GM12878 (cell line): Measurements from ENCODE around the gene IRS2. TPM values are rescaled to one million over a fixed set of nuclear protein-coding genes. Genes with fewer than 3 reads are reported as not detected.

ENCODE experiments used
- ATAC-seq: fragments of 200-7000 bp; cut with Tn5 transposase; 3 replicates; pipeline ENCODE4 v1.9.1; 2020; ENCODE audit warnings: mild to moderate bottlenecking, moderate library complexity
- BruUV-seq: library from RNA; stranded (reverse); fragments of 400-500 nt; replicated peaks from 2 replicates; lab custom pipeline; 2021; lab: Mats Ljungman, UMichigan
- CTCF ChIA-PET: fragments of 300-600 bp; sonication (Branson Sonifier 250); formaldehyde crosslinking; extraction: SDS; loops from one replicate; lab custom pipeline; 2021; ENCODE audit warnings: inconsistent platforms; lab: Yijun Ruan, JAX
- POLR2A ChIA-PET: fragments of 350-600 bp; formaldehyde crosslinking; extraction: SDS; loops from one replicate; lab custom pipeline; 2021; ENCODE audit warnings: inconsistent platforms; lab: Charles Lee
- RAD21 ChIA-PET: fragments of 300-600 bp; sonication (Branson Sonifier 250); formaldehyde crosslinking; loops from one replicate; lab custom pipeline; 2023; ENCODE audit warnings: antibody characterized with exemption; ENCODE audit not compliant: unreplicated experiment; lab: Charles Lee
- SMC1A ChIA-PET: fragments of 300-600 bp; sonication (Branson Sonifier 250); formaldehyde crosslinking; loops from one replicate; lab custom pipeline; 2023; ENCODE audit not compliant: unreplicated experiment, uncharacterized antibody; lab: Charles Lee
- DNase-seq: peaks from one replicate; pipeline ENCODE4 v3.0.0-alpha.2; 2011; ENCODE audit warnings: low read depth, low spot score
- FAIRE-seq: peaks from 3 replicates; lab custom pipeline; 2011; peaks lifted over from hg19 to GRCh38; lab: Jason Lieb, UNC
- H2AFZ ChIP-seq: 2 replicates; pipeline ENCODE4 v1.6.0; 2011; ENCODE audit warnings: low read depth, low read length, control low read depth; ENCODE audit not compliant: control insufficient read depth
- H3K27ac ChIP-seq: 2 replicates; pipeline ENCODE4 v1.5.1; 2011; ENCODE audit warnings: control low read depth; ENCODE audit not compliant: control insufficient read depth, insufficient read depth
- H3K27me3 ChIP-seq, 2 experiments: replicated peaks in 1 of 2; 2 replicates each; pipeline versions ENCODE4 v1.6.0 to v1.6.1; 2011; ENCODE audit warnings: low read length in 1 of 2; ENCODE audit not compliant: control insufficient read depth in 2 of 2, insufficient read depth in 2 of 2
- H3K36me3 ChIP-seq, 2 experiments: 2 replicates each; pipeline ENCODE4 v1.5.1; 2011; ENCODE audit warnings: low read length in 1 of 2; ENCODE audit not compliant: control insufficient read depth in 2 of 2, insufficient read depth in 2 of 2
- H3K4me1 ChIP-seq: 2 replicates; pipeline ENCODE4 v1.6.1; 2011; ENCODE audit warnings: mild to moderate bottlenecking, low read length, moderate library complexity, mixed read lengths; ENCODE audit not compliant: control insufficient read depth, insufficient read depth
- H3K4me2 ChIP-seq: 2 replicates; pipeline ENCODE4 v1.6.0; 2011; ENCODE audit warnings: control low read depth; ENCODE audit not compliant: control insufficient read depth, insufficient read depth
- H3K4me3 ChIP-seq: fragments of 200-600 bp; sonication (generic); 2 replicates; pipeline ENCODE4 v1.5.1; 2016
- H3K79me2 ChIP-seq: 2 replicates; pipeline ENCODE4 v1.6.0; 2011; ENCODE audit warnings: low read length; ENCODE audit not compliant: control insufficient read depth, insufficient read depth
- H3K9ac ChIP-seq: 2 replicates; pipeline ENCODE4 v1.8.0; 2011; ENCODE audit warnings: low read length, control low read depth, mixed read lengths; ENCODE audit not compliant: control insufficient read depth, insufficient read depth
- H3K9me3 ChIP-seq: replicated peaks from 3 replicates; pipeline ENCODE4 v1.5.1; 2011; ENCODE audit warnings: mild to moderate bottlenecking, low read length; ENCODE audit not compliant: control insufficient read depth, insufficient read depth
- H4K20me1 ChIP-seq: 2 replicates; pipeline ENCODE4 v1.6.0; 2011; ENCODE audit not compliant: control insufficient read depth, insufficient read depth
- BRCA1 ChIP-seq: IDR thresholded peaks from 2 replicates; pipeline ENCODE4 v1.6.1; 2011; ENCODE audit warnings: low read depth, low read length, improper control_type of control experiment
- GABPA ChIP-seq: IDR thresholded peaks from 2 replicates; pipeline ENCODE4 v1.6.1; 2014; ENCODE audit warnings: antibody characterized with exemption, low read depth, mild to moderate bottlenecking, inconsistent platforms
- SUZ12 ChIP-seq: fragments of 200-600 bp; sonication (generic); IDR thresholded peaks from one replicate; pipeline ENCODE4 v1.6.1; 2018; ENCODE audit warnings: antibody characterized with exemption, mild to moderate bottlenecking; ENCODE audit not compliant: unreplicated experiment
- ZNF24 ChIP-seq: fragments of 450-650 bp; IDR thresholded peaks from 2 replicates; pipeline ENCODE4 v1.6.1; 2017; ENCODE audit warnings: antibody characterized with exemption, mild to moderate bottlenecking
- ZNF687 ChIP-seq: fragments of 450-650 bp; IDR thresholded peaks from 2 replicates; pipeline ENCODE4 v1.6.1; 2017; ENCODE audit warnings: mild to moderate bottlenecking, moderate library complexity
- whole genome bisulfite sequencing: methylation state at CpG from one replicate; pipeline ENCODE4 v1.1.6; 2016; ENCODE audit warnings: low lambda C conversion rate; ENCODE audit not compliant: insufficient replicate concordance, insufficient coverage; ENCODE audit errors: missing lambda C conversion rate; 5-methylcytosine and 5-hydroxymethylcytosine counted together
- in situ Hi-C: fragments of 300-500 bp; cut with MboI; formaldehyde crosslinking; loops from 9 replicates; pipeline ENCODE4 v1.14.3; 2018; ENCODE audit warnings: mixed read lengths
- intact Hi-C: fragments of 100-400 bp; cut with micrococcal nuclease; formaldehyde crosslinking; loops from one replicate; pipeline ENCODE4 v1.14.2; 2022; ENCODE audit not compliant: unreplicated experiment
- polyA plus RNA-seq, 11 experiments: library from polyadenylated mRNA; depleted of rRNA in 4 of 11; unstranded in 6 of 11; stranded (reverse) in 5 of 11; fragments of >200 nt; fragmentation: Nextera tagmentation in 4 of 11; fragmentation: Illumina TruSeq in 1 of 11; extraction: Ambion mirVana in 4 of 11; extraction: Trizol in 1 of 11; gene quantifications; 1 replicate in 1 of 11; 2 replicates in 10 of 11; pipeline versions ENCODE4 v1.2.1 to v1.2.3, GENCODE V29; 2011 to 2016; ENCODE audit warnings: inconsistent platforms in 2 of 11, missing spikeins in 2 of 11, low read depth in 1 of 11
- total RNA-seq, 4 experiments: library from RNA; depleted of rRNA in 3 of 4; stranded (reverse); fragments of >200 nt in 3 of 4; fragmentation: Illumina TruSeq in 1 of 4; extraction: Trizol in 1 of 4; gene quantifications; 2 replicates each; pipeline versions ENCODE4 v1.2.1 to v1.2.3, GENCODE V29; 2013 to 2021
- TF ChIP-seq, protein P1 (sequence below), 3 experiments: IDR thresholded peaks in 2 of 3; conservative IDR thresholded peaks in 1 of 3; 2 replicates each; pipeline ENCODE4 v1.5.1; 2011; ENCODE audit warnings: low read depth in 3 of 3, low read length in 3 of 3, mild to moderate bottlenecking in 3 of 3, control low read depth in 2 of 3, moderate library complexity in 2 of 3, inconsistent platforms in 1 of 3, mixed read lengths in 1 of 3; ENCODE audit not compliant: control insufficient read depth in 2 of 3, insufficient read depth in 1 of 3; ENCODE audit errors: extremely low read depth in 1 of 3

The IRS2 gene
- total and polyA plus RNA-seq, 10 of the 15 experiments (the other 5 are each of a cell fraction or from before 2014, with no cell fraction given) = 0.01 to 0.31 (median 0.07) TPM; not detected in 6

- no peak for TF ChIP-seq ZNF687
- no peak for TF ChIP-seq SUZ12
- TF ChIP-seq ZNF24 = no peak
- TF ChIP-seq, protein P1, sequence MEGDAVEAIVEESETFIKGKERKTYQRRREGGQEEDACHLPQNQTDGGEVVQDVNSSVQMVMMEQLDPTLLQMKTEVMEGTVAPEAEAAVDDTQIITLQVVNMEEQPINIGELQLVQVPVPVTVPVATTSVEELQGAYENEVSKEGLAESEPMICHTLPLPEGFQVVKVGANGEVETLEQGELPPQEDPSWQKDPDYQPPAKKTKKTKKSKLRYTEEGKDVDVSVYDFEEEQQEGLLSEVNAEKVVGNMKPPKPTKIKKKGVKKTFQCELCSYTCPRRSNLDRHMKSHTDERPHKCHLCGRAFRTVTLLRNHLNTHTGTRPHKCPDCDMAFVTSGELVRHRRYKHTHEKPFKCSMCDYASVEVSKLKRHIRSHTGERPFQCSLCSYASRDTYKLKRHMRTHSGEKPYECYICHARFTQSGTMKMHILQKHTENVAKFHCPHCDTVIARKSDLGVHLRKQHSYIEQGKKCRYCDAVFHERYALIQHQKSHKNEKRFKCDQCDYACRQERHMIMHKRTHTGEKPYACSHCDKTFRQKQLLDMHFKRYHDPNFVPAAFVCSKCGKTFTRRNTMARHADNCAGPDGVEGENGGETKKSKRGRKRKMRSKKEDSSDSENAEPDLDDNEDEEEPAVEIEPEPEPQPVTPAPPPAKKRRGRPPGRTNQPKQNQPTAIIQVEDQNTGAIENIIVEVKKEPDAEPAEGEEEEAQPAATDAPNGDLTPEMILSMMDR (IDR thresholded peaks at IDR 0.05 in 2 of 3, conservative IDR thresholded peaks at IDR 0.05 in 1 of 3; ENCODE audit: control insufficient read depth in 2 of 3, extremely low read depth in 1 of 3, insufficient read depth in 1 of 3, low read depth in 3 of 3, low read length in 3 of 3) = no peak
These were observed 25.4 kb downstream of the IRS2 start (continued) for GRCh38 chr13:109760951-109761350.

DNA sequence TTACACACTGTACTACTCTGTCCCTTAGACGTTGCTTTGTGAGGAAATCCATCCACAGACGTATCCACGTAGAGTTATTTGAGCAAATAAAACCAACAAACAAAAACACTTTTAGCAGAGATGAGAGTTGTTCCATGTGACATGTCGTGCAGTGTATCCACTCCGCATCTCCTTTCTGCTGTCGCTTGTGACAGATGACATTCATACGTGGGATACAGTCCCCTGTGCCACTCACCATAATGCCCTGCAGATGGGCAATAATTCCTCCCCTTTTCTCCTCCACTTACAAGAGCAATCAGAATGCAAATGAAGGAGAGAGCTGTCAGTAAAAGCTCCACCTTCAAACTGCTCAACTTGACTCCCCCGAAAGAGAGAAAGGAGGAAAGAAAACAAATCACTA, 26.0 kb downstream of the IRS2 start:
- in situ Hi-C loops = no loop called here
- H2AFZ ChIP-seq = no peak overlapping the region
- no peaks in the 10 kb centered on the region for H3K36me3 ChIP-seq
- DNase-seq = no peak
- CTCF ChIA-PET = no interaction called here
- no peak for TF ChIP-seq BRCA1
- no peak for TF ChIP-seq GABPA
- TF ChIP-seq, all 136 proteins: peak for 0
- H3K9me3 ChIP-seq = no peaks in the 10 kb centered on the region
- H3K27me3 ChIP-seq = peaks cover 0 to 4% of the 10 kb centered on the region in 2 experiments; a peak in 1 of 4 replicates
- FAIRE-seq = no peak
- RAD21 ChIA-PET = no interaction called here
- SMC1A ChIA-PET = no interaction called here
- H3K79me2 ChIP-seq = no peaks in the 10 kb centered on the region
- no peaks in the 10 kb centered on the region for H3K4me1 ChIP-seq
- no peak overlapping the region for H3K4me3 ChIP-seq
- no peak for ATAC-seq
- intact Hi-C loops = no loop called here
- no peaks in the 10 kb centered on the region for H4K20me1 ChIP-seq
- no TSS peak for BruUV-seq
- no peak overlapping the region for H3K27ac ChIP-seq
- no peak overlapping the region for H3K9ac ChIP-seq
- WGBS = 50% methylated on average over 8 of the region's 8 CpGs
- POLR2A ChIA-PET = no interaction called here
- H3K4me2 ChIP-seq = no peak overlapping the region
